ENCODE data around the gene ITPRIPL2. TPM values are rescaled to one million over a fixed set of nuclear protein-coding genes. Genes with fewer than 3 reads are reported as not detected.

The ITPRIPL2 gene
- total and polyA plus RNA-seq, 2 of the 13 experiments (the other 11 are each of a cell fraction or from before 2014, with no cell fraction given), result 5.9 to 12.6 TPM

DNA sequence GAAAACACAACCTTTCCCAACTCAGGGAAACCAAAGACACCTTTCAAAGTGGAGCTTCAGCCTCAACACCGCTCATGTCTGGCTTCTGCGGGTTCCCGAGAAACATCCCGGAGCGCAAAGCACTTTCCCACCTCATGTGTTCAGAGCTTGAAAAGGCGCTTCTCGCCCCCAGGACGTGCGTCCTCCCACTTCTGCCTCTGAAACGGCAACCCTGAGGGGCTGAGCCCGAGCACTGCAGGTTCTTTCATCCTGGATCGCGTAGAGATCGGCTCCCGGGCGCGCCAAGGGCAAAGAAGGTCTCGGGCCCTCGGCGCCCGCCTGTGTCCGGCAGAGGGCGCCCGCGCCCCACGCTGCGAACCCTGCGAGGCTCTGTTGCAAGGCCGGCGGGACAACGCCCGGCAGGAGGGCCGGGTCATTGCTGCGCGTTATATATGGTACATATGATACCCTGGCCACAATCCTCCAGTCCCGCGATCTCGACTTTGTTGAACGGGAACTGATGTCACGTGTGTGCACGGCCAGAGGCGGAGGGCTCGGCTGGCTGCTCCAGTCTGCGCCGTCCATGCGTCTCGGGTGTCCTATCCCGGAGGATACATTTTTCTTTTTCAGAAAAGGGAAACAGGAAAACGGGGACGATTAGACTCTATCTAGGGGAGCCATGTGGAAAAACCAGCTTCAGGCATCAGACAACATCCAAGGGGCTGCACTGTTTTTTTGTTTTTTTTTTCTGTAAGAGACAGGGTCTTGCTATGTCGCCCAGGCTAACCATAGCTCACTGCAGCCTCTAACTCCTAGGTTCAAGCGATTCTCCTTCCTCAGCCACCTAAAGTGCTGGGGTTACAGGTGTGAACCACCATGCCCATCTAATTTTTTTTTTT, 27.2 kb upstream of the ITPRIPL2 start (continued):
- peak; percentile 75 for TF ChIP-seq DMAP1 (CRISPR knock-in tag; IDR thresholded peaks at IDR 0.05)
- peak; percentile 92; the same call in 1 of the 2 replicates for TF ChIP-seq MTA1 (CRISPR knock-in tag; IDR thresholded peaks at IDR 0.05; ENCODE audit: borderline replicate concordance)
- TF ChIP-seq, protein P1, sequence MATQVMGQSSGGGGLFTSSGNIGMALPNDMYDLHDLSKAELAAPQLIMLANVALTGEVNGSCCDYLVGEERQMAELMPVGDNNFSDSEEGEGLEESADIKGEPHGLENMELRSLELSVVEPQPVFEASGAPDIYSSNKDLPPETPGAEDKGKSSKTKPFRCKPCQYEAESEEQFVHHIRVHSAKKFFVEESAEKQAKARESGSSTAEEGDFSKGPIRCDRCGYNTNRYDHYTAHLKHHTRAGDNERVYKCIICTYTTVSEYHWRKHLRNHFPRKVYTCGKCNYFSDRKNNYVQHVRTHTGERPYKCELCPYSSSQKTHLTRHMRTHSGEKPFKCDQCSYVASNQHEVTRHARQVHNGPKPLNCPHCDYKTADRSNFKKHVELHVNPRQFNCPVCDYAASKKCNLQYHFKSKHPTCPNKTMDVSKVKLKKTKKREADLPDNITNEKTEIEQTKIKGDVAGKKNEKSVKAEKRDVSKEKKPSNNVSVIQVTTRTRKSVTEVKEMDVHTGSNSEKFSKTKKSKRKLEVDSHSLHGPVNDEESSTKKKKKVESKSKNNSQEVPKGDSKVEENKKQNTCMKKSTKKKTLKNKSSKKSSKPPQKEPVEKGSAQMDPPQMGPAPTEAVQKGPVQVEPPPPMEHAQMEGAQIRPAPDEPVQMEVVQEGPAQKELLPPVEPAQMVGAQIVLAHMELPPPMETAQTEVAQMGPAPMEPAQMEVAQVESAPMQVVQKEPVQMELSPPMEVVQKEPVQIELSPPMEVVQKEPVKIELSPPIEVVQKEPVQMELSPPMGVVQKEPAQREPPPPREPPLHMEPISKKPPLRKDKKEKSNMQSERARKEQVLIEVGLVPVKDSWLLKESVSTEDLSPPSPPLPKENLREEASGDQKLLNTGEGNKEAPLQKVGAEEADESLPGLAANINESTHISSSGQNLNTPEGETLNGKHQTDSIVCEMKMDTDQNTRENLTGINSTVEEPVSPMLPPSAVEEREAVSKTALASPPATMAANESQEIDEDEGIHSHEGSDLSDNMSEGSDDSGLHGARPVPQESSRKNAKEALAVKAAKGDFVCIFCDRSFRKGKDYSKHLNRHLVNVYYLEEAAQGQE (IDR thresholded peaks at IDR 0.05; ENCODE audit: borderline replicate concordance in 1 of 2, low read depth in 1 of 2, low read length in 2 of 2), result no peak
- TF ChIP-seq, protein P2, sequence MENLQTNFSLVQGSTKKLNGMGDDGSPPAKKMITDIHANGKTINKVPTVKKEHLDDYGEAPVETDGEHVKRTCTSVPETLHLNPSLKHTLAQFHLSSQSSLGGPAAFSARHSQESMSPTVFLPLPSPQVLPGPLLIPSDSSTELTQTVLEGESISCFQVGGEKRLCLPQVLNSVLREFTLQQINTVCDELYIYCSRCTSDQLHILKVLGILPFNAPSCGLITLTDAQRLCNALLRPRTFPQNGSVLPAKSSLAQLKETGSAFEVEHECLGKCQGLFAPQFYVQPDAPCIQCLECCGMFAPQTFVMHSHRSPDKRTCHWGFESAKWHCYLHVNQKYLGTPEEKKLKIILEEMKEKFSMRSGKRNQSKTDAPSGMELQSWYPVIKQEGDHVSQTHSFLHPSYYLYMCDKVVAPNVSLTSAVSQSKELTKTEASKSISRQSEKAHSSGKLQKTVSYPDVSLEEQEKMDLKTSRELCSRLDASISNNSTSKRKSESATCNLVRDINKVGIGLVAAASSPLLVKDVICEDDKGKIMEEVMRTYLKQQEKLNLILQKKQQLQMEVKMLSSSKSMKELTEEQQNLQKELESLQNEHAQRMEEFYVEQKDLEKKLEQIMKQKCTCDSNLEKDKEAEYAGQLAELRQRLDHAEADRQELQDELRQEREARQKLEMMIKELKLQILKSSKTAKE (CRISPR knock-in tag; IDR thresholded peaks at IDR 0.05; ENCODE audit: borderline replicate concordance), result no peak
- TF ChIP-seq DNMT3B (CRISPR knock-in tag; conservative IDR thresholded peaks at IDR 0.05), result 0 out of 2 replicates have a peak, but pooled peaks have one; percentile 79
- TF ChIP-seq ZFX (CRISPR knock-in tag; IDR thresholded peaks at IDR 0.05; ENCODE audit: low read depth), result peak; percentile 79
- no peak for TF ChIP-seq SRF (IDR thresholded peaks at IDR 0.05; ENCODE audit: low read depth, low read length)
- no peak for TF ChIP-seq ZNF549 (CRISPR knock-in tag; IDR thresholded peaks at IDR 0.05)
- peak; percentile 72 for TF ChIP-seq FOXA3 (CRISPR knock-in tag; IDR thresholded peaks at IDR 0.05)
- TF ChIP-seq MBNL3 (CRISPR knock-in tag; conservative IDR thresholded peaks at IDR 0.05), result no peak
- TF ChIP-seq ISL2 (CRISPR knock-in tag; IDR thresholded peaks at IDR 0.05), result peak; percentile 84
- peak; percentile 93 for TF ChIP-seq ZBTB38 (CRISPR knock-in tag; IDR thresholded peaks at IDR 0.05)
- TF ChIP-seq ZNF33A (CRISPR knock-in tag; IDR thresholded peaks at IDR 0.05; ENCODE audit: borderline replicate concordance), result 0 out of 2 replicates have a peak, but pooled peaks have one; percentile 92

All from HepG2 (cell line).